HG03097 (cell line): ENCODE measurements around the gene BHLHE41.

ENCODE experiments used
- ATAC-seq: cut with Tn5 transposase; IDR thresholded peaks from one replicate; pipeline ENCODE4 v1.9.1; 2021; ENCODE audit not compliant: unreplicated experiment, low FRiP score

Gene BHLHE41

DNA sequence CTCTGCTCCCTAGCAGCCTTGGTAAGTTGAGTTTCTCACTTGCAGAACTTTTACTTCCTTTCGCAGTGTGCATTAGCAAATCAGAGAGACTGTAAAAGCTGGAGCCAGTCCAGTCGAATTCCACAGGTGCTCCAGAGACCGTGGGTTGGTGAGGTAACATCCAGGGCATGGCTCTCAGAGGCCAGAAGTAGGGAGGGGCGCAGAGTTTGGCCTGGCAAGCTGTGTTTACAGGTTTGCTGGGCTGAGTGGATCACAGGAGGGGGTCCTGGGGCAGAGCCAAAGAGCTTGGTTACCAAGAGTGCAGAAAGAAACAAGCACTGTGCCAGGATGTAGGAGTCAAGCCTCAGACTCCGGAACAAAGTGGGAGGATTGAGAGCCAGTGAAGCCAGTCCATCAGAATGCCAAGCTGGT is 10.2 kb upstream of the BHLHE41 start:
- ATAC-seq, result no peak

DNA sequence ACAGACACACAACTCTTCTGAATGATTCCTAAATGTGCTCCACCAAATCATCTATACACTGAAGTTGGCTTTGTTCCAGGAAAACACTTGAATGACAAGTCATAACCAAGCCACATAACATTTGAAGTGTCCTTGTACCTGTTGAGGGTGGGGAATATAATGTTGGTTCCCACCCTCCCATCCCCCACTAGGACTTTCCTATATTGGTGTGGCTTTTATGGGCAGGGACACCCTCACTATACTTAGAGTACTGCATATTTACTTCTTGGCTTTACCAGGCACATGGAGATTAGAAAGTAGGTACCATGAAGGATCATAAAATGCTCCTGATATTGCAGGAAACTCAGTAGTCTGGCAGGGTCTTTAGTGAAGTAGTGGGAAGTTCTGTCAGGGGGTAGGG is 9.7 kb upstream of the BHLHE41 start:
- ATAC-seq, result no peak

DNA sequence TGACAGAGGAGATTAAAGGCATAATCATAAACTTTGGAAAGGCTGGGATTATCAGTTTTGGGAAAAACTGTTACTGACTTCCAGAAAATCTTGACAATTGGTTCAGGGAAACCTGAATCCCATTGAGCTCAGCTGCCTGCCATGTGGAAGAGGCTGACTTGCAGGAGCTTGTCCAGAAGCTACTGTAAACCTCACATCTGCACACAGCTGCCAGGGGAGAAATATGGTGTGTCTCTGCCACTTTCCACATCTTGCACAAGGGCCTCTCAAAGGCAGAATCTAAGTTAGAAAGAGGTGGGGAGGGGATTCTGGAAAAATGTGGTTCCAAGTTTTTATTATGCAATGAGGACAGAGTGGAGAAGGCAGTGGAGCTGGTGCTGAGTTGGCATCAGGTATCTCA is 8.7 kb upstream of the BHLHE41 start:
- no peak for ATAC-seq

DNA sequence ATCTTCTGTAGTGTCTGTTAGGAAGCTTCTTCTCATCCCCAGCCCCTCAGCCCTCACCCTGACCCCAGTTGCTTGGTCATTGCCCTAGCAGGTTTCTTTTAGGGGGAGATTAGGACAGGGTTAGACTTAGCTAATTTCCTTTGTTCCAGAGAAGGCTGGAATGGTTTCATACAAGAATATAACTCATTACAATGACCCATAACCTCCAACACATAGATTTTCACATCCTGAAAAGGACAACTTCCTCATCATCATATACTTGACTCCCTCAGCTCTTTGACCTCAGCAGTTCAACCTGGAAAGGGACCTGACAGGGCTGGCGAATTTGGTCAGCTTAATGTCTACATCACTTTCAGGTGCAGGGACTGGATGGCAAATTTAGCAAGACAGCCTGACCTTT is 8.0 kb upstream of the BHLHE41 start:
- ATAC-seq, result no peak

DNA sequence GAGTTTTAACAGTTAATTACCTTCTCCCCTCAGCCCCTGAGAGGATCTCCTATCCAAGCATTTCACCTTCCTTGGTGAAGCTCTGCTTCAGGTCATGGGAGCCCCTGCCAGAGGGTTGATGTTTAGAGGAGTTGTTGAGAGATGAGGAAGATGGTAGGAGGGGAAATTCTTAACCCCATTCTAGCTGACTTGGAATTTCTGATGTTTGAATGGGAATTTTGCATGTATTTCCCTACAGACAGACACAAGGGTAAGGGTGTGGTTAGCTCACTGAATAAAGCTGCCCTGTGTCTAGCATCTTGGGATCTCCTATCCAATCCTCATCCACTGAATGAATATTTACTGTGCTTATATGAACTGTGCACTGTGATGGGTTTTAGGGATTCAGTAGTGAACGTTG is 7.1 kb upstream of the BHLHE41 start:
- ATAC-seq, result no peak

DNA sequence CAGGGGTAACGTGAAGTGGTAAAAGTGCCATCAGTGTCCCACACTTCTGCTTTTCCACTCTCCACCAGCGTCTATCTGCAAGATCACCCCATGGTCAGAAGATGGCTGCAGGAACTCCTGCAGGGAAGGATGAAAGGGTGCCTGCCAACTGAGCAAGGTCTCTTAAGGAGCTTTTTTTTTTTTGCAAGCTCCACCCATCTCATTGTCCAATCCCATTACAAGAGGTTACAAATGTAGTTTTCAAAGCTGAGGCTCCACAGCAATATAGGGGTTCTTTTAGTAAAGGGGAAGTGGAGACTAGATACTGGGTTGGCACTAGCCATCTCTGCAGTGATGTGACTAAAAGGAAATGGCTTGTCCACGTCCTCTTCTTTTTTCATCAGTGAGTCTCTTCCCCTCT is 5.9 kb upstream of the BHLHE41 start:
- ATAC-seq, result no peak

DNA sequence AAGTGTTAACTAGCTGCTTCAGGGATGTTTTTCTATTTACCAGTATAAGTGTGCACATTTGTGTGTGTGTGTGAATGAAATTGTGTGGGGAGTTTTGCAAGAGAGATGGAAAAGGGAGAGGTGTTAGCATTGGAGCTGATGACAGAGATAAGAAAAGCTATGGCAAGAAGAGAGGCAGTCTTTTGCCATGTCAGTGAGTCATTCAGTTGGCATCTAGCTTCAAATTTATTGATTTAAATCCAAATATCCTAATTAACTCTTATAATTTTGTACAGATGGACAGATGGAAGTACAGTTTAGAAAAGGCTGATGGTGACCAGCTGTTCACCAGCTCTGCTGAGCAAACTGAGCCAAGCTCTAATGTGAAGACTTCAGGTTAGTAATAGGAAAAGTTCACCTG is 3.3 kb upstream of the BHLHE41 start:
- no peak for ATAC-seq

DNA sequence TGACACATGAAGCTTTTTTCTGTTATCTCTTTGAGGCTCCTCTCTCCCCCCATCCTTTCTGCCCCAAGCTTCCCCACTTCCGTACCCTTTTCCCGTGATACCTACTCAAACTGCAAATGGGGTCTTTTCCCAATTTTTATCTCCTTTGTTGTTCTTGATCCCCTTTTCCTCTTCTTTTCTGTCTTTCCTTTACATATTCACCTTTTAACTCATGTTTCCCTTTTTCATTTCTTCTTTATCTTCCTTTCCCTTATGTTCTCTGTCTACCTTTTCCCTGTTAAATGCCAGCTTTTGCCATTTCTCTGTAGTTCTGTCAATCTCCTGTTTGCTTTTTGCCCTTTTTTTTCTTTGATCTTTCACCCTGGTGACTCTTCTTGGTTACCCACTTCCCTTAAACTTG is 2.6 kb upstream of the BHLHE41 start:
- no peak for ATAC-seq

DNA sequence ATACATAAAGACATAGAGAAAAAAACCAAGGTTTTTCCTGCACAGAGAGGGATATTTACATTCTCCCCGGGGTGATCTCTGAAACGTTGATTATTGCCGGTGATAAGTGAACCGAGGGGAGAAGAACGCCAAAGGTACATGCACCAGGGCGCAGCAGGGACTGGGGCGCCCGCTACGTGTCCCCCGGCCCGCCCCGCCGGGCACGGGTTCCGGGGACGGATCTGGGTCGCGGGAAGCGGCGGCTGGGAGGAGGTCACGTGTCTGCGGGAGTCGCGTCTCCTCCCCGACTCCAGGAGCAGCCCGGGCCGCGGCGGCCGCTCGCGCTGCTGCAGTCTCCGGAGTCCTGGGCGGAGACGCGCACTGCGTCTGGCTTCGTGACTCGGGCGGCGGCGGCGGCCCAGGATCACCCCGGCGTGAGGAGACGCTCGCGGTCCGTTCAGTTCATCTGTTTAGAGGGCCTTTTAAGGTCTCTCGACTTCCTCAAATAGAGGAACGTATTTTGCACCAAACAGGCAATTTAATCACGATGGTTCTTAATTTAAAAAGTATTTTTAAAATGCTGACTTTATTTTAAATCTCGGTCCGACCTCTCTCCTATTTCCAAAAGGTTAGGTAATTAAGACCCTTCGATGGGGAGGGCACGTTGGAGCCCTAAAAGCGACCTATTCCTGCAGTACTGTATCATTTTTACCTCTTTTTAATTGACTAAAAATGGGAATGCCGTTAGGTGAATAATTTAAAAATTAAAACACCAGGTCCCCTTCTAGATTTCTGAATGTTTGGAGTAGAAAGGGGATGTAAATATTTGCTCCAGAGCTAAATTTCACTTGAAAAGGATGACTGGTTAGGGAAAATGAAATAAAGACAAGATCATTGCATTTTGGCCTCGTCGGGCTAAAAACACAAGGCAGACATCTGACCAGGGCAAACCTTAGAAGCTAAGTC is 1.8 kb upstream of the BHLHE41 start:
- no peak for ATAC-seq

DNA sequence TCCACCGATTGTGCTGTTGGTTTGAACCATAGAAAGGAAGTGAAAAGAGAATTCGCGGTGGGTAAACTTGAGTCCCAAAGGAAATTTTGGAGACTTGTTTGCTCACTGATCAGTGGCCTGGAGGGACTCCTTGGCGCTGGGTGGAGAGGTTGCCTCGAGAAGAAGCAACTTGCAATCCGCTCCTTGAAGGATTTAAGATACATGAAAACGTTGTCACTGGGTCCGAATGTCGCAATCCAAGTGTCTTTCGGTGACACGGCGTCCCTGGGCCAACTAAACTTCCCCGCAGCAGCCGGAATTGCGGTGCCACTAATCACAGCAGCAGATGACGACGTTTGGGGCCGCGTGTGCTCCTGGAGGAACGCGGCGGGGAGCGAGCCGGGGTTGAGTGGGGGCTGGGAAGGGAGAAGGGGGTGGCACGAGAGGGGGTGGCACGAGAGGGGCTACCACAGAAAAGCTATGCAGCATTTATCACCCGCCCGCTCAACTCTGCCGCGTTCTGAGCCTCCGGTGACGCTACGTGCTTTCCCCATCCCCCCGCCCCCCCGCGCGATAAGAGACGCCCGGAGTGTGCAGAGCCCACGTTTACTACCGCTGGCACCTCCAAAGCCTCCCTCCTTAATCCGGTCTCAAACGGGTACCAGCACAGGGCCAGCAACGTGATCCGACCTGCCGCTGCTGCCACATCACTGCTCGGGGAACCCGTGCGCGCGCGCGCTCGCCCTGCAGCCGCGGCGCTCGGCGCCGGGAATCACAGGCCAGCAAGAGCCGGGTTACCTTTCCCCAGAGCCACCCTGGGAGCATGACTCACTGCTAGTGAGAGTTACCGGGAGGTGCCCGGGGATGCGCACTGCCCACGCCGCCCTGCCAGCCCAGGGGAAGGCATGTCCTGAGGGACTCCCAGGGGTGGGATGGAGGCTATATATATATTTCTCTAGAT is 833 bp upstream of the BHLHE41 start:
- no peak for ATAC-seq

DNA sequence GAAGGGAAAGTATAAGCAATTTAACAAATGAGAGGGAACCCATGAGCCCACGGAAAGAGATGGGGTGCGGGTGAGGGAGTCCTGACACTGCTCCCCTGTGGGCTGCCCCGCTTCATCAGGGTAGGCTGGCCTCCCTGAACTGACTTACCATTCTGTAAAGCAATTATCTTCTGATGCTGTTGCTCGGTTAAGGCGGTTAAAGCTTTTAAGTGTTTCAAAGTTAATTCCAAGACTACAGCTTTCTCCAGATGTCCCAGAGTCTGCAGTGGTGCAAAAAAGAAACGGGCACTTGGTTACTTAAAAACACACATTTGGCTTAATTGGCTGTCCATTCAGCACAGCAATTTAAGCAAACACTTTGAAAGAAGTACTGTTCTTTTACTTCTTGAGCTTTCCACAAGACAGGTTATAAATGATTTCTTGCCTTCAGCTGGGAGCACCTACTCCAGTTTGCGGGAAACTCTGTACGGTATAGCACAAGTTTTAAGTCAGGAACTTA is 1.3 kb downstream of the BHLHE41 start:
- no peak for ATAC-seq

DNA sequence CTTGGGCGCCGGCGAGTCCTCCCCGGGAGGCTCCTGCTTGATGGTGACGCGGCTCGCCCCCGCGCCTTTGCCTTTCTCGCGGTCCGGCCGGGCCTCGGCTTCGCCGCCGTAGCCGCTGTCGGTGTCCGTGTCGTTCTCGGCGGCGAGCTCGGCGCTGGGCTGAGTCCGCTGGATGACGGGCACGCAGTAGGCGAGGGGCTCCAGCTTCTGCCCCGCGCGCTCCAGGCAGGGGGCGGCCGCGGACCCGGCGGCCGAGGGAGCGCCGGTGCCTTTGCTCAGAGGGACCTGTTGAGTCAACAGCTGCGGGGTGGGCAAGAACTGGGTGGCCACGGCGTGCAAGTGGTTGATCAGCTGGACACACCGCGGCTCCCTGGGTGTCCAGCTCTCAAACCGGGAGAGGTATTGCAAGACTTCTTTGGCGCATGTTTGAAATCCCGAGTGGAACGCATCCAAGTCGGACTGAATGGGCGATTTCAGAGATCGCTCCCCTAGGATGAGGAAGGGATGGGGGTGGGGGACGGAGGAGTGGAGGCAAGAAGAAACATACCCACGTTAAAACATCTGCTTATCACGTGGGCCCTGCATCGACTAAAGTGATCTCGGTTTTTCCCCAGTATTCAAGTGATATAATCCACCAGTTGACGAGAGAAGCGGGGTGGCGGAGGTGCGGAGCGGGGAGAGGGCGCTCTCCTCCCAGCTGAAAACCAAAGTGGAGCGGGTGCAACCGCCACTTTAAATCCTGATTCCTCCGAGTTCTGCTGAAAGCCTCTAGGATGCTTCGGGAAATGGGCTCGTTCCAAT is 2.0 kb downstream of the BHLHE41 start:
- no peak for ATAC-seq

DNA sequence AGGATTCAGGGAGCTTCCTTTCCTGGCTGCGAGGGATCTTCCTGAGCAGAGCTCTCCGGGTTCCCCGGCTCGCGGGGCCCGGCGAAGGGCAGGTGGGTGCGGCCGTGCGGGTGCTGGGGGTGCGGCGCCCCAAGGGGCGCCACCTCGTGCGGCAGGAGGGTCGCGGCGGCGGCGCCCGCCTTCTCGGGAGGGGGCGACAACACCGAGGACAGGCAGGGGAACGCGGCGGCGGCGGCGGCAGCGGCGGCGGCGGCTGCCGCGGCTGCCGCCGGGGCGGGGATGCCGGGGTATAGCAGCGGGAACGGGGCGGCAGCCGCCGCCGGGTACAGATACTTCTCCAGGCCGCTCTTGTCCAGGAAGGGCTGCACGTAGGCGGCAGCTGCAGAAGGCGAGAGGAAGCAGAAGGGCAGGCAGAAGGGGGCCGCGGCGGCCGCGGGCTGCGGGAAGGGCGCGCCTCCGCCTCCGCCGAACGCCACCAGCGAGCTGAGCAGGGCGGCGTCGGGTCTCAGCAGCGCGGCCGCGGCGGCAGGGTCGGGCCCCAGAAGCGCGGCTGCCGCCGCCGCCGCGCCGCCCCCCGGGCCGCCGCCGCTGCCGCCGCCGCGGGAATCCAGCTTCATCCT is 2.7 kb downstream of the BHLHE41 start:
- no peak for ATAC-seq

DNA sequence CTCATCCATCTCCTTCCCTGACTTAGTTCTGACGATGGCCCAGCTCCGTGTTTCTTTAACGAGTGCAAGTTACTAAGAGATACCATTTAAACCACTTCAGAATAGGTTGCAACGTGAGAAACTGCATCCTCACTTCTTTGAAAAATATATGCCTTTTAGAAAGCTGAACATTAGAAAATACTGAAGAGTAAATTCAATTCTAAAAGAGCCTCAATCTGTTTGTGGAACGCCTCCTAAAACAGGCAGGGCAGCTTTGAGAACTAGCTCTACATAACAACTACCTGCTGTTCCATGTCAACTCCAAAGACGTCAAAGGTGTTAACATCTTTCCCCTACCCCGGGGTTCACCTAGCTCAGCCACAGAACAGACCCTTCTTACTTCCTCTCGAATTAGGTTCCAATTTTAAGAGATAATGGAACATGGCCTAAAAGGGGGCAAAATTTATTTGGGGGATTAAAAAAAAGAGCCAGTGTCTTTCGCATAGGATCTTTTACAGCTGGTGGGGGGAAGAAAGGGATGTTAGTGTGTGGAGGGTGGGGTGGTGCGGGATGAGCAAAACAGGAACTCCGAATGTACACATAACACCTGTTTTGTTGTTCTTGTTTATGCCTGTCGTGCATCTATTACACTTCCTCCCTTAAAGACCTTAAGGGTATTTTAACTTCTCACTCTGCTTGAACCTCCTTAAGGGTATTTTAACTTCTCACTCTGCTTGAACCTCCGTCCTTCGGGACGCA is 3.3 kb downstream of the BHLHE41 start:
- no peak for ATAC-seq

DNA sequence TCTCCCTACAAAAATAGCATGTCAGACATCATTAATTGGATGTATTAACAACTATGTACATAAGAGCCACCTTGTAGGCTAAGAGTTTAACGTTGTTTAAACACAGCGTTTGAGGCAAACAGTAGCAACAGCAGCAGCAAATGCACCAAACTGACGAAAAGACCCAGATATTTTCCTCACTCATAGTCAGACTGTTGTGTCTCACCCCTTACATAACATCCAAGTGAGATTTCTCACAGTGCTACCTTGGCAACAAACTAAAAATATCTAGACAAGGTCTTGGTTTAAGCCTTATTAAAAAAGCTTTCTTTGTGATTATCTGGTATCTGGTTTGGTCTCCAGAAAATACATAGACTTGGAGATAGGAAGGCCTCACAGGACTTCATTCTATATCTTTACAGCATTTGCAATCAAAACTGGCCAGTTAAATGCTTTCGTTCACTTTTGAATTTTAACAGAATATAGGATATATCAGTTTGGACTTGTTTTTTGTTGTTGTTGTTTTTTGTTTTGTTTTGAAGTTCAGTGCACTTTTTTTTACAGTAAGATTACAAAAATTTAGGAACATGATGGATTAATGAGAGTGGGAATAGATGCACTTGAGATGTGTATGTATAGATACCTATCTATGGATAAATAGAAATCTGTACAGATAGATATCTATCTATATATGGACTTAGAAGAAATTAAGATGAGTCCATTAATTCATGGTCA is 4.1 kb downstream of the BHLHE41 start:
- no peak for ATAC-seq

DNA sequence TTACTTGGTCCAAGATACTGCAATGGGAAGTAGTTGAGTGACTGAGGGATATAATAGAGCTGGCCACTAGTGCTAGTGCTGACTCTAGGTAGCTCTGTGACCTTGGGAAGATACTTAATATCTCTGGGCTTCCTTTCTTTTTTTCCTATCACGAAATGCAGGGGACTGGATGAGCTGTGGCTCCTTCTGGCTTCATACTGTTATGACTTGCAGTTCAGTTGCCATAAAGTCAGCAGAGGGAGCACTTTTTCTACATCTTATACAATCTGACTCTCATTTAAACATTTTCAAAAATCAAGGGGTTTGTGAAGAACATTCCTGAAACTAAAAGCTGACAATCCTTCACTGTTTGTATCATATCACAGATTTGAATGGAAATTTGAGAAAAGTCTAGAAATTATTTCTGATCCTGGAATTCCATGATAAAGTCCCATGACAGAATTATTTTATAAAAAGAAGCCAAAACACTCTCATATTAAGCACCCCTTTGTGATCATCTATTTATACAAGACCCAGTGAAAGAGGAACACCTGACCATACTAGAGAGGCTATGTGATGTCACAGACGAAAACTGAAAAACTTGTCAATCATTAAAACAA is 5.3 kb downstream of the BHLHE41 start:
- no peak for ATAC-seq

DNA sequence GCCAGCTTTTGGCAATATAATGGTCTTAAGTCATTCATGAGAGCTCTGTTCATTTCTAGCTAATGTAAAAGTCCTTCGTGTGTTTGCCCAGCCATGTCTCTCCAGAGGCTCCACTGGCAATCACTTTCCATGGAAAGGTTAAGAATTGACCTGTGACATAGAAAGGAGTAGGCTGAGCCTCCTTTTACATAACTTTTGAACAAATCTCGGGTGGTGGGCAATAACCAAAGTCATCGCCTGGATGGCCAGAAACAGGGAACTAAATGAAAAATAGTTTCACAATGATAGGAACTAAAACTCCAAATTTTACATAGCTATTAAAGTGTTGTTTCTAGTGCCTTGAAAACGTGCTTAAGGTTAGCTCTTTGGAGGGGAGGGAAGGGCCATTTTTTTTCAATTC is 6.5 kb downstream of the BHLHE41 start:
- ATAC-seq, result no peak
